HUES6 (cell line): ENCODE data around the gene C4orf17.

Experiments
- H3K27ac ChIP-seq: 2 replicates; pipeline ENCODE4 v1.7.0; 2013; ENCODE audit warnings: low read depth, mild to moderate bottlenecking, low read length, inconsistent platforms
- H3K27me3 ChIP-seq: 2 replicates; pipeline ENCODE4 v1.6.1; 2013; ENCODE audit warnings: low read length; ENCODE audit not compliant: control insufficient read depth, insufficient read depth
- H3K36me3 ChIP-seq: 2 replicates; pipeline ENCODE4 v1.6.1; 2013; ENCODE audit warnings: low read length; ENCODE audit not compliant: control insufficient read depth, insufficient read depth
- H3K4me1 ChIP-seq: 2 replicates; pipeline ENCODE4 v1.6.1; 2013; ENCODE audit warnings: low read length; ENCODE audit not compliant: control insufficient read depth, insufficient read depth
- H3K4me3 ChIP-seq: 2 replicates; pipeline ENCODE4 v1.5.1; 2013; ENCODE audit warnings: low read depth, low read length
- H3K9ac ChIP-seq: one replicate; pipeline ENCODE4 v1.6.1; 2013; ENCODE audit warnings: mild to moderate bottlenecking, low read length
- H3K9me3 ChIP-seq: 2 replicates; pipeline ENCODE4 v1.6.1; 2013; ENCODE audit warnings: low read depth, low read length; ENCODE audit not compliant: control insufficient read depth, insufficient read depth

The C4orf17 gene

DNA sequence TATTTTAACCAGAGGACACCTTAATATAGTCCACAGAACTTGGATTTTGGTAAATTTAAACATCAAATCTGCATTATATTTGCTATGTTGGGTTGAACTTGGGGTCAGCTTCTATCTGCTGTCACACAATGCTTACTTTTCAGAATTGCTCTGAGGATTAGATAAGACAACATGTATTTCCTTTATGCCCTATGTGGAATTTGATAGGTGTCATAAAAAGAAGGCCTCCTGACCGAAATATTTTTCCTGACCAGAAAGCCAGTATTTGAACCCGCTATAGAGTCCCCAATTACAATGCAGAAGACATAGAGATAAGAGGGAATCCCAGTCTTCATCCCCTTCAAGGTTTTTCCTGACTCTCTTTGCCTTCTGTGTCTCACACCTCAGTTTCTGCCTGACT is 67.9 kb downstream of the C4orf17 start:
- Histone ChIP-seq H3K27me3 (no peaks in the 10 kb centered on the region), H3K9me3 (no peaks in the 10 kb centered on the region), H3K4me1 (peaks cover 9% of the 10 kb centered on the region; the same call in 1 of the 2 replicates), H3K27ac (no peak overlapping the region), H3K4me3 (no peak overlapping the region), H3K36me3 (no peaks in the 10 kb centered on the region), H3K9ac (no peak overlapping the region)

DNA sequence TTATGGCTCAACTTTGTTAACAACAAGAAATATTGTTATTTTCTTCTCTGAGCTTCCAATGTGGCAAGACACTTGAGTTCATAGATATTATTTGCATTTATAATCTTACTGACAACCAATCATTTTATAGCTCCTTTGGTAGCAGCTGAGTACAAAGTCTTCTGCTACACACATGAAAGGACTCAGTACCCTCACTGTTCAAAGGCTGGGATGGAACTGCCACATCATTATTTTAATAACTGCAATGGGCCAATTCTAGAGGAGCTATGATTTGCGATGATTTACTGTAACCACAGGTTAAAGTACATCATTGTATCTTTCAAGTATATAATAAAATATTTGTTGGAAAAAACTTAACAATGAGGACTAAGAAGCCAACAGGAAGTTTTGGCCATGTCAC is 74.7 kb downstream of the C4orf17 start:
- Histone ChIP-seq H3K36me3 (no peaks in the 10 kb centered on the region), H3K9me3 (no peaks in the 10 kb centered on the region), H3K4me3 (no peak overlapping the region), H3K9ac (no peak overlapping the region), H3K27me3 (no peaks in the 10 kb centered on the region), H3K27ac (no peak overlapping the region), H3K4me1 (no peaks in the 10 kb centered on the region)

DNA sequence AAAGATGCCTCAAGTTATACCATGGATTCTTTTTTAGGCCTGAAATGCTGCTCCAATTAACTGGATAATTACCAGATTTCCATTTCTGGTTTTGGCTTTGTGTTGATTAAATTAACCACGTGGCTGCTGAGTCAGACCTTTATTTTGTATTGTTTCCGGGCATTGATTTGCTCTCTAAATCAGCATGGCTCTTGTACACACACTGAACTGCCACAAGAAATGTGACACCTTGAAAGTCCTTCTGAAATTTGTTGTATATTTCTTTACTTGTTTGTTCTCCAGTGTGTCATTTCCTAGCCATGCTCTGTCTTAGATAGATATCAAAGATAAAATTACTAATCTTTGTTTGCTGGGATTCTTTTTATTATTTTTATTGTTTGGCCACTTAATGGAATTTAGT is 75.5 kb downstream of the C4orf17 start:
- Histone ChIP-seq H3K9me3 (no peaks in the 10 kb centered on the region), H3K27ac (no peak overlapping the region), H3K9ac (no peak overlapping the region), H3K4me1 (no peaks in the 10 kb centered on the region), H3K4me3 (no peak overlapping the region), H3K27me3 (no peaks in the 10 kb centered on the region), H3K36me3 (no peaks in the 10 kb centered on the region)

- H3K4me3 ChIP-seq, result no peak overlapping the region
- H3K9ac ChIP-seq, result no peak overlapping the region
Observed at GRCh38 chr4:99586797-99587196, 76.0 kb downstream of the C4orf17 start.

GRCh38 chr4:99587309-99587708 is 76.5 kb downstream of the C4orf17 start:
- no peaks in the 10 kb centered on the region for H3K4me1 ChIP-seq
- H3K36me3 ChIP-seq, result no peaks in the 10 kb centered on the region
- H3K27ac ChIP-seq, result no peak overlapping the region
- no peaks in the 10 kb centered on the region for H3K9me3 ChIP-seq
- no peak overlapping the region for H3K9ac ChIP-seq
- no peaks in the 10 kb centered on the region for H3K27me3 ChIP-seq
- H3K4me3 ChIP-seq, result no peak overlapping the region

More at GRCh38 chr4:99586797-99587196, 76.0 kb downstream of the C4orf17 start:
- H3K4me1 ChIP-seq, result no peaks in the 10 kb centered on the region
- no peaks in the 10 kb centered on the region for H3K9me3 ChIP-seq
- no peak overlapping the region for H3K27ac ChIP-seq
- no peaks in the 10 kb centered on the region for H3K27me3 ChIP-seq
- no peaks in the 10 kb centered on the region for H3K36me3 ChIP-seq

GRCh38 chr4:99587803-99588202 is 77.0 kb downstream of the C4orf17 start:
- H3K27ac ChIP-seq, result no peak overlapping the region
- H3K4me1 ChIP-seq, result no peaks in the 10 kb centered on the region
- no peaks in the 10 kb centered on the region for H3K27me3 ChIP-seq
- no peaks in the 10 kb centered on the region for H3K9me3 ChIP-seq
- no peaks in the 10 kb centered on the region for H3K36me3 ChIP-seq
- H3K4me3 ChIP-seq, result no peak overlapping the region
- H3K9ac ChIP-seq, result no peak overlapping the region

DNA sequence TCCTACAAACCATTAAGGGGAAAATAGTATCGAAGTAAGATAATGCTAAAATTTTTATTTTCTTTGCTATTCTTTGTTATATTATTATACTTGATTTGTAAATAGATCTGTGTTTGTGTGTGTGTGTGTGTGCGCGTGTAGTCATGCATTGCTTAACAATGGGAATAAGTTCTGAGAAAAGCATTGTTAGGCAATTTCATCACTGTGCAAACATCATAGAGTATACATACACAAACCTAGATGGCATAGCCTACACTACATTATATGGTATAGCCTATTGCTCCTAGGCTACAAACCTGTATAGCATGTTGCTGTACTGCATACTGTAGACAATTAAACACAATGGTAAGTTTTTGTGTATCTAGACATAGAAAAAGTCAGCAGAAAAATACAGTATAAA is 80.9 kb downstream of the C4orf17 start:
- H3K9ac ChIP-seq, result no peak overlapping the region
- no peaks in the 10 kb centered on the region for H3K4me1 ChIP-seq
- H3K4me3 ChIP-seq, result no peak overlapping the region
- no peaks in the 10 kb centered on the region for H3K9me3 ChIP-seq
- no peaks in the 10 kb centered on the region for H3K27me3 ChIP-seq
- no peaks in the 10 kb centered on the region for H3K36me3 ChIP-seq
- H3K27ac ChIP-seq, result no peak overlapping the region
